HG03565 (cell line): Measurements from ENCODE around the gene CNTN5.
"Not testable (repeated sequence)": the region's sequence is repeated elsewhere in the genome, so short reads cannot be mapped to it uniquely, and the experiment has no call there.

Source experiments
- ATAC-seq: cut with Tn5 transposase; IDR thresholded peaks from one replicate; pipeline ENCODE4 v1.9.1; 2021; ENCODE audit warnings: mild to moderate bottlenecking, moderate library complexity; ENCODE audit not compliant: unreplicated experiment

CNTN5 gene

DNA sequence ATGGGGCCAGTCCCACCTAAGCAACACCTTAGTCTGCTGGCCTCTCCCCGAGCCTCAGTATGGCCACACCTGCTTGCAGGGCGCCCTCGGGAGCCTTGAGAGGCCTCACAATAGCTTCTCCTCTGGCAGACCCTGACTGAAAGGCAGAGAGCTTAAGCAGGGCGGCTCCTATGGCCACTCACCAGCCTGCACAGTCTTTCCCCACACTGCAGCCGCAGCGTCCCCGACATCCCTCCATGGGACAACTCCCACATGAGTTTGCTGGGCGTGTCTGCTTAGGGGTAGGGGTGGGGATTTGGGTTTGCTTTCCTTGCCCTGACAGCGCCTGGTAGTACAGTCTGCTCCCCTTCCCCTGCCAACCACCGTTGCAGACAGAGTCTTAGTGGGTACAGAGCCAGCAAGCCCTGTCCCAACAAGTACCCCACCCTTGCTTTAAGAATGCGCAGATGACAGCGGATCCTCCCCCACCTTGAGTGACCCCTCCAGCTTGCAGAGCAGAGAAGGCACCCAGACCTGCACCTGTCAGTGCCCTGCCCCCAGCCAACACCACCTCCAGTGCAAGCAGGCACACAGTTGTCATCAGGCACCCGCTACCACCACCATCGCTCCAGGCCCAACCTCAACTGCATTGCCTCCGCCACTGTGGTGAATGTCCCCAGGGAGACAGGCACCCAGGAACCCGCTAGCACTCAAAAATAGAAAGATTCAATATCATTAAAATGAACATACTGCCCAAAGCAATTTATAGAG, 1252.5 kb downstream of the CNTN5 start:
- no peak for ATAC-seq

DNA sequence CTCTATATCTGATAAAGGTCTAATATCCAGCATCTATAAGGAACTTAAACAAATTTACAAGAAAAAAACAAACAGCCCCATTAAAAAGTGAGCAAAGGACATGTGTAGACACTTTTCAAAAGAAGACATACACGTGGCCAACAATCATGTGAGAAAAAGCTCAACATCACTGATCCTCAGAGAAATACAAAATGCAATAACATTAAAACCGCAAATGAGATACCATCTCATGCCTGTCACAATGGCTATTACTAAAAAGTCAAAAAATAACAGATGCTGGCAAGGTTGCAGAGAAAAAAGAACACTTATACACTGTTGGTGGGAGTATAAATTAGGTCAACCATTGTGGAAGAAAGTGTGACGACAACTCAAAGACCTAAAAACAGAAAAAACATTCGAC, 1253.7 kb downstream of the CNTN5 start:
- not testable (repeated sequence) for ATAC-seq

DNA sequence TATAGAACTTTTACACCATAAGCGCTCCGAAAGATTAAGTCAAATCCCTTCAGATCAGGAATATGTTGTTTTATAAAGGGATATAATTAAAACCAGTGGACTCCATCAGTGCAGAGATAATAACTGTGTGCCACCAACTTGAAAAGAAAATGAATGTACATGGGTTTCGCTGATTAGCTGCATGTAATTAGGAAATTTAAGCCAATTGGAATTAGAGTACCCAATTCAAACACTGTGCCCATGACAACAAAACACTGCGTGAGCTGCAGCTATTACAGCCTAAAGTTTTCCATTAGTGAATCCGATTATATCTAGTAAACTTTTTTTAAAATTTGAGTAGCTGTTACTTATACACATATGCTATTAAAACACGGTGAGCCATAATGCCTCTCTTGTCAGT, 1274.0 kb downstream of the CNTN5 start:
- no peak for ATAC-seq

DNA sequence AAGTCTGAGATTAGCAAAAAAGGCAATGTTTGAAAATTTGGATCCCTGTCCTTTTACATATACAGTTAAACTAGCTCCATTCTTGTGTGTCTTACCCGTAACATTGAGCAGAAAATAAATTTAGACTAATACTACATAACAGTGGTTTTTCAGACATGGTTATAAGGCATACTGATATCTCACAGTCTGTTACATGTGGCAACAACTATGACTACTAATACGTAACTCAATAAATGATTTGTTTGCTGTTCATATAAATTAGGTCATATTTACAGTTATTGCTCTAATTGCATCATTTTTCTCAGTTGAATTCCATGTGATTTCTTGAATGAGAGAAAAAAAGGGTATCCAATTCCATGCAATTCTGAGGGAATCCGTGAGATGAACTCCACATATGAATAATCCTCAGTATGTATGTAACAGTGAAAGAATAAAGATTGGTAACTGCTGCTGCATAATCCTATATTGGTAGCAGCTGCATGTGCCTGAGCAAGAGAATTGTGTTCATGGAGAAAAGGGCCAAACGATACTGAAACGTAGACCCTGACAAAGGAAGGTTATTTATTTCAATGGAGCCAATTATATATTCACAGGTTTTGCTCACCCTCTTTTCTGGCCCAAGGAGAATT, 1275.4 kb downstream of the CNTN5 start:
- ATAC-seq, result no peak

DNA sequence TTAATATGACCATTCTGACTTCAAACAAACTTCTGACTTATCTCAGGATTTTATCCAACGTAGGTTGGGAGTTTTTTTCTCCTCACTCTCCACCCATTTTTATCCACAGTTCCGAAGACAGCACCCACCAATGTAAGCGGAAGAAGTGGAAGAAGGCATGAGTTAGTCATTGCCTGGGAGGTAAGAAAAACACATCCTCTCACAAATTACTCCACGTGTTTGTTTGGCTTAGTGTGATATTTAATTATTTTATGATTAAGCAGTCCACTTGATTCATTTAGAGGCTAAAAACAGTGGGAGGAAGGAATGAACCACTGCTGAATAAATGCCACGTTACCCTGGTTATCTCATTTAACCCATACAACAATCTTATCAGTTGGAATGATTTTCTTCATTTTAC, 1276.8 kb downstream of the CNTN5 start:
- ATAC-seq, result no peak

DNA sequence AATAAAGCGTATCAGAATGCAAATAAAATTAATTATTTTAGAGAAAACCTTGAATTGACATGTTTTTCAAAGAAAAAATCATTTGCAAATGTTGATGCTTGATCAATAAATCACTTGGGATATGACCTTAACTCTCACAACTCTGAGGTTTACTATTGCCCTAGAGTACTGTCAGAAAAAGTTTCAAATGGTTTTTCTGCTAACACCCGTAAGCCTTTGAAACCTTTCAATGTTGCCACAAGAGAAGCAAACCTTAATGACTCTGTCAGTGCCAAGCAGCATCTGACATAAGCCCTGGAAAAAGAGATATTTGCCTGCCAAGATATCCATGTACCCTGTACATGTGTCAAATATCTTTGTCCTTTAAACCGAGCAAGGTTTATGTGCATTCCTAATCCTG, 1282.1 kb downstream of the CNTN5 start:
- no peak for ATAC-seq

DNA sequence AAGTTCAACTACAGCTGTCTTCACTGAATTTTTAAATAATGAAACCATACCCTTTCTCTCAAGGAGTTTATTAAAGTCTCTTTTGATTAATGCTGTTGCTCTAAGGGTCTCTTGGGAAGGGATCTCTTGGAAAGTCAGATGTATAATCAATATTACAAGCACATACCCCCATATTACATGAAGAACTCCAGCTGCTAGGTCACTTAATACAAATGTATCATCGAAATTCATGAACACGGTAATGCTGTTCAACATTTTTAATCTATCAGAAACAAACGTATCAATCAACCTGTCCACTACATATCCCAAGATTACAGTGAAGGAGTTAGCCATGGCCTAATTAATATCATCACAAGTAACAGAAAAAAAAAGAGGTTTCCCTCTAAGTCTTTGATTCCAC, 1283.1 kb downstream of the CNTN5 start:
- ATAC-seq, result no peak

DNA sequence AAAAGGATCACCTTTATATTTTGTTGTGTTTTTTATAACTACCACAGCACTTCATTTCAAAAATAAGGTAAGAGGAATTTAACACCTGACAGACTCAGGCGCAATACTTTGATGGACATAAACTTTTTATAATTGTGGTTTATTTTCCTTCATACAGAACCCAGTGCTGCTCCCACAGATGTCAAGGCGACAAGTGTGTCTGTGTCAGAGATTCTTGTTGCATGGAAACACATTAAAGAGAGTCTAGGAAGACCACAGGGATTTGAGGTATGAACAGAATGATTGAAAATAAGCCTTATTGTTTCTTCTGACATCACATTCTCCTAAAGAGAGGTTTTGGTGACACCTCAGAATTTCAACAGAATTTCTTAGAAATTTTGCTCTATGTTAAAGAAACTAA, 1287.5 kb downstream of the CNTN5 start:
- ATAC-seq, result no peak

DNA sequence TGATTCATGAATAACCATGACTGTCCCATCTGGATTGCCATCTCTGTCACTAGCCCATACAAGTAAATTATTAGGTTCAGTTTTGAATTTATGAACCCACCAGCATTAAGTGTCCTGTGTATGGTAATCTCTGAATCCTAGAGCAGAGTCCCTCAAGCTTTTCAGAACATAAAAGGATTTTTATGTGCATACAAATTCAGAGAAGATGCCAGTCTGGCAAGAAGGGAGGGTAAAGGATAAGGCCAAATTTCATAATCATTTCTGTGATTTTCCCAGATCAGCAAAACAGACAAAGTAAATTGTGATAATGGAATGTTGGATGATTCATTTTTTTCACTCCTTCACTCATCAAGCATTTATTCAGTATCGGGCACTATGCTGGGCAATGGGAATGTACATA, 1295.2 kb downstream of the CNTN5 start:
- ATAC-seq, result no peak

DNA sequence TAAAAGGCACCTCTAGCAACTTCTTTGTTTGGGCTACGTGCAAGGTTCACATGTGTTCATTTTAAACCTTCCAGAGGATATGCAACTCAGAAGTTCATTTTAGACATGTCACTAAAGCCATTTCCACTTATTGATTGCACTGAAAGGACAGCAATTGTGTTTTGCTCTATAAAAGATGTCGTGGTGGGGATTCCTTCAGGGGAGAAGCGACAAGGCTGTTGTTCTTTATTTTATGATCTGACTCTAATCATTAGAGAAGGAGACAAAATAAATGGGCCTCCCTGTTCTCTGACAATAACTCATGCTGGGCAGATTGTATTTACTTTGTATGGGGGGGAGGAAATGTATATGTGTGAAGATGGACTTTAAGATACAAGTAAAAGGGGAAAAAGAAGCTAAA, 1296.2 kb downstream of the CNTN5 start:
- no peak for ATAC-seq

DNA sequence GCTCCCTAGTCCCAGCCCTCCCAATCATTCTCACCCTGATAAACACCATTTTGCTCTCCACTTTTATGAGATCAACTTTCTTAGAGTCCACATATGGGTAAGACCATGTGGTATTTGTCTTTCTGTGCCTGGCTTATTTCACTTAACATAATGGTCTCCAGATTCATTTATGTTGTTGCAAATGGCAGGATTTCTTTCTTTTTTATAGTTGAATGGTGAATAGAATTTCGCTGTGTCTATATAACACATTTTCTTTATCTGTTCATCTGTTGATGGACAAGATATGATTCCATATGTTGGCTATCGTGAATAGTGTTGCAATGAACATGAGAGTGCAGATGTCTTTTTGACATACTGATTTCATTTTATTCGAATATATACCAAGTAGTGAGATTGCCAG, 1298.9 kb downstream of the CNTN5 start:
- ATAC-seq, result no peak

DNA sequence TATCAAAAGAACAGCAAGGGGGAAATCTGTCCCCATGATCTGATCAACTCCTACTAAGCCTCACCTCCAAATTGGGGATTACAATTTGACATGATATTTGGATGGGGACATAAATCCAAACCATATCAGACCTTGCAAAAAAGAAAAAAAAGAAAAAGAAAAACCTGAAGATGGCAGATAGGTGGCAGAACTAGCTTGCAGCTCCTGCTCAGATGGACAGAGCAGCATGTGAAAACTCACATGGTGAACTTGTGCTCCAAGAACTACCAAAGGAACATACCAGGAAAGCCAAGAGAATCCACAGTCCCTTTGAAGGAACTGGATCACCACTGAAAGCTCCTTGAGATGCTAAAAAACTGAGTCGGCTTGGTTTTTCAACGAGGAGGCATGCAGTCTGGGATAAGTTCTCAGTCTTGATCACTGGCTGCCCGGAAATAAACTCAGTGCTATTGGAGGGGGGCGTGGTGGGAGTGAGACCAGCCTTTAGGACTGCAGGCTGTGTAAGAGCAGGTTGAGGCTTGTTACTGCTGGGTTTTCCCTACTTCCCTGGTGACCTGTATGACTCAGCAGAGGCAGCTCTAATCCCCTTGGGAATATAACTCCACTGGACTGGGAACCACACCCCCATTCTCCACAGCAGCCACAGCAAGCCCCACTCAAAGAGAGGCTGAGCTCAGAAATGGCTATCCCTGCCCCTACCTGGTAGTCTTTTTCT, 1308.0 kb downstream of the CNTN5 start:
- ATAC-seq, result no peak

DNA sequence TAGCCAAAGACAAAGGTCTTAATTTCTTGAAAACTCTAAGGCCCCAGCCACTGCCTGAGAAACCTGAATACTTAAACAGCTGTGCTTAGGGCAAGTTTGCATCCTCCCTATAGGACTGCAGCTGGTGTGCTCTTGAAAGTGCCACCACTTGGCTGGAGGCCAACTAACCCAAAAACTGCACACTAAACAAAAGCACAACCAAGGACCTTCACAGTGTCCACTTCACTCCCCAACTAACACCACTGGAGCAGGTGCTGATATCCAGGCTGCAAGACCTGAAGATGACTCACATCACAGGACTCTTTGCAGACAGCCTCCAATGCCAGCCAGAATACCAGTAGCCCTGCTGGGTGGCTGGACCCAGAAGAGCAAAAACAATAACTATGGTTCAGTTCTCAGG, 1308.6 kb downstream of the CNTN5 start:
- ATAC-seq, result no peak

DNA sequence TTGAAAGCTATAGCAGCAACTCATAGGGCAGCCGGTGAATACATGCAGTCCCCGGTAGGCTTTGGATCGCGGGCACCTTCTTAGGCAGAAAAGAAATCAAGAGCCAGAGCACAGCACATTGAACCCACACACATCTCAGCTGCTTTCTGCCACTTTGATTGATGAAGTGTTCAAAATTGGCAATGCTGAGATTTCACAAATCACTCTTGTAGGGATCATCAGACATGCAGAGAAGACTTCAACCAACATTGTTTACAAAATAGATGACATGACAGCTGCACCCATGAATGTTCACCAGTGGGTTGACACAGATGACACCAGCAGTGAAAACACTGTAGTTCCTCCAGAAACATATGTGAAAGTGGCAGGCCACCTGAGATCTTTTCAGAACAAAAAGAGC, 1316.1 kb downstream of the CNTN5 start:
- ATAC-seq, result no peak

DNA sequence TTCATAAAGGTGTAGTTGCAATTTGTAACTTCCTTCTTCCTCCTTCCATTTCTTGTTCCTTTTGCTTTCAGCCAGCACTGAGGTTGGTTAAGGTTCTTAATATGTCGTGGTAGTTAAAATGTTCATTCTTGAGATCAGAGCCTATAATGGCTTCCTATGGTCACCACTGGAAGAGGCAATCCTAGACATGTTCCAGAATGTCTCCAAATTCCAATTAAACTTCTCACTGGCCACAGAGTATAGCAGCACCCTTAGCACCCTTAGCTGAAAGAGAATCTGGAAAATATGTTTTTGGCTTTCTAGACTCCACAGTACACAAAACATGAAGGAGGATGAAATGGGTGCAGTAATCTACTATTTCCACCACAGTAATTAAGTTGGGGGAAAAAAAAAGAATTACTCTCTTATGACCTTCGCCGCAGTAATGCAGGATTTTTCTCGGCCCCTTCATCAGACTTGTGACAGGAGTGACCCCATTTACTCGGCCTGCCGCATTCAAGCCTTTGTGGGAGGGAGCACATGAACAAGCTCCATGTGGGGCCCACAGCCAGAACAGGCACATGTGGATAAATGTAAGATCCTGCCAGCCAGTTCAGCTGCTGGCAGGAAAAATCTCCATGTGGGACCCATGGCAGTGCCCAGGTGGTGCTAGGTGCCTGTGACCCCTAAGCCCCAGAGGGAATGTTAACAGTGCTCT, 1317.5 kb downstream of the CNTN5 start:
- ATAC-seq, result no peak

DNA sequence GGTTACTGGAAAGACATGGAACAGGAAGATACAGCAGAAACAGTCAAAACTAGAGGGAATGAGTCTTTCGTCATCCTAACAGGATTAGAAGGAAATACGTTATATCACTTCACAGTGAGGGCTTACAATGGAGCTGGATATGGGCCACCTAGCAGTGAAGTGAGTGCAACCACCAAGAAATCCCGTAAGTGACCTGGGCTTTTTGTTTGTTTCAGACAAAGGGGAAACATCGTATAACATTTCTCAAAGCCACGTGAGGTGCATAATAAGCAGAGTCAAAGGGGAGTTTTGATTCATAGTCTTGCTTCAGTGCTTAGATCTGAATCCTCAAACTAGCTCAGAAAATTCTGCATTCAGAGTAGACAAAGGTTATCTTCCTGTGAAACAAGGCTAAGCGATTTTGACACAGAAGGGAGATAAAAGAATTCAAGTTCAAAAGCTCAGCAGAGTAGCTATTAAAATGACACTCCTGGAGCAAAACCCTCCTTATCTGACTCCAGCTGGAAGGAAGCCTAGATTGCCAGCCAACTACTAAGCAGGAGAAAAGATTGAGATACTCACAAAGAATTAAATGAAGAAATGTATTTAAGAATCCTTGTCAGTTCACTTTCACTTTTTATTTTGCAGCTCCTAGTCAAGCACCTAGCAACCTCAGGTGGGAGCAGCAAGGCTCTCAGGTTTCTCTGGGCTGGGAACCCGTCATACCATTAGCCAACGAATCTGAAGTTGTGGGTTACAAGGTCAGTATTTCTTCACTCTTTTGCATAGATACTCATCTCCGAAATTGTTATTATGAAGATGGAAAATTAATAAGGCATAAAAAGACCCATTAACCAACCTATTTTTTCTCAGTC, 1319.9 kb downstream of the CNTN5 start:
- no peak for ATAC-seq

DNA sequence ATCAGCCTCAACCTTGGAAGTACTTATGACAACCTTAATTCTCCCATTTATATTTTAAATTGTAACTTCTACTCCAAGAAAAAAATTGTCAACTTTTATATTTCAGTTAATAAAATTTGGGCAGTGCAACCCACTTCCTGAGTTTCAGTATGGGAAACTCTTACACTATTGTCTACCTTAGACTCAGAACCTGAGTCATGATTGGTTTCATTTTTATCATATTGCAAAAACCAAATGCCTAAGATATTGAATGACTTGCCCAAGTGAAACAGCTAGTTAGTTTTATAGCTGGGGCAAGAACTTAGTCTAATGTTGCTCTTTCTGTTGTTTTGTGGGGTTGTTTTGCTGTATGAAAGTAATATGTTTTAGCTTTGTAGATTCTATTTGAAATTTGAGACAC, 1332.3 kb downstream of the CNTN5 start:
- no peak for ATAC-seq

DNA sequence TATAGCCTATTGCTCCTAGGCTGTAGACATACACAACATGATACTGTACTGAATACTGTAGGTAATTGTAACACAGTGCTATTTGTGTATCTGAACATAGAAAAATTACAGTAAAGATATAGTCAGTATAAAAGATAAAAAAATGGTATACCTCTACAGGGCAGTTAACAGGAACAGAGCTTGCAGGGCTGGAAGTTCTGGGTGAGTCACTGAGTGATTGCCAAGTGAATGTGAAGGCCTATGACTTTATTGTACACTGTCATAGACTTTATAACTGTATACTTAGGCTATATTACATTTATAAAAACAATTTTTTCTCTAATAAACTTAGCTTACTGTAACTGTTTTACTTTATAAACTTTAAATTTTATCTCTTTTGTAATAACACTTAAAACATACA, 1334.0 kb downstream of the CNTN5 start:
- ATAC-seq, result no peak

DNA sequence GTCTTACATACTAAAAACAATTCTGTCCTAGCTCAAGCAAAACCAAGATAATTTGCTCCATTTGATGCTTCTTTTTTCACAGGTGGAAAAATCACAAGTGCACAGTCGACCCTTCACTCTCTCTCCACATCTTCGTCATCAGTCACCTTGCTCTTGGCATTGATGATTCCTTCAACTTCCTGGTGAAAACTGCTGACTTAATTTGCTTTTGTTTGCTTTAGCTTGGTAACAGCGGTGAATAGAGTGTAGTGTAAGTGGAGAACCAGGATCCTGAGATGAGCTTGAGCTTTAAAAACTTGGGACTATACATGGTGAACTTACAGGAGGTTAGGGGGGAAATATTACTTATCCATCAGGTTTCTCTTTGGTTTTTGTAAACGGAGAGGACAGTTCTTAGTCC, 1335.3 kb downstream of the CNTN5 start:
- no peak for ATAC-seq

DNA sequence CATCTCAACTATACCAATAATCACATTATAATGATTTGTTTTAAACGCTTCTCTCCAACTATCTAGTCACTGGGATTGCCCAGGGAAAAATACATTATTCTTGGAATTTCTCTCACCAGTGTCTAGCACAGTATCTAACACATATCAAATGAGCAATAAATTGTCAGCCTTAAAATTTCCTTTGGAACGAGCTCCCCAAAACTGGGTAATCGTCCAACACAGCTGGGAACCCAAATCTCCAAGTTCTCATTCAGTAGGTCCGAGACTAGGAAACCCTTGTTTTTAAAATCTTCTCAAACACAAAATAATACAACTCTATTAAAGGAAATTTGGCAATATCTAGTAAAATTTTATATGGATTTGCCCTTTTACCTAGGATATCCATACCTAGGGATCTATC, 1338.5 kb downstream of the CNTN5 start:
- ATAC-seq, result no peak

DNA sequence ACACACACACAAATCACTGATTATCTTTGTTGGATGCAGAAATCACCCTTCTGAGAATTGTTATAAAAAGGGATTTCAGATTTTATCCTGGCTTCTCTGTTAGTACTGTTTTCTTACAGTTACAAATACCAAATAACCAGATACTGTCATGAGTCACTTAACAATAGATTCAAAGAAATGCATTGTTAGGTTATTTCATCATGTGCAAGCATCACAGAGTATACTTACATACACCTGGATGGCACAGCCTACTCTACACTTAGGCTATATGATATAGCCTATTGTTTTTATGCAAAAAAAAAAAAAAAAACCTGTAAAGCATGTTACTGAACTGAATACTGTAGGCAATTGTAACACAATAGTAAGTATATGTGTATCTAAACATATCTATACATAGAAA, 1347.1 kb downstream of the CNTN5 start:
- ATAC-seq, result no peak
